GM18498 (cell line): Measurements from ENCODE around the gene ABHD1.

Source experiments
- ATAC-seq: cut with Tn5 transposase; IDR thresholded peaks from one replicate; pipeline ENCODE4 v1.9.1; 2021; ENCODE audit warnings: mild to moderate bottlenecking, moderate library complexity; ENCODE audit not compliant: unreplicated experiment

ABHD1 gene

DNA sequence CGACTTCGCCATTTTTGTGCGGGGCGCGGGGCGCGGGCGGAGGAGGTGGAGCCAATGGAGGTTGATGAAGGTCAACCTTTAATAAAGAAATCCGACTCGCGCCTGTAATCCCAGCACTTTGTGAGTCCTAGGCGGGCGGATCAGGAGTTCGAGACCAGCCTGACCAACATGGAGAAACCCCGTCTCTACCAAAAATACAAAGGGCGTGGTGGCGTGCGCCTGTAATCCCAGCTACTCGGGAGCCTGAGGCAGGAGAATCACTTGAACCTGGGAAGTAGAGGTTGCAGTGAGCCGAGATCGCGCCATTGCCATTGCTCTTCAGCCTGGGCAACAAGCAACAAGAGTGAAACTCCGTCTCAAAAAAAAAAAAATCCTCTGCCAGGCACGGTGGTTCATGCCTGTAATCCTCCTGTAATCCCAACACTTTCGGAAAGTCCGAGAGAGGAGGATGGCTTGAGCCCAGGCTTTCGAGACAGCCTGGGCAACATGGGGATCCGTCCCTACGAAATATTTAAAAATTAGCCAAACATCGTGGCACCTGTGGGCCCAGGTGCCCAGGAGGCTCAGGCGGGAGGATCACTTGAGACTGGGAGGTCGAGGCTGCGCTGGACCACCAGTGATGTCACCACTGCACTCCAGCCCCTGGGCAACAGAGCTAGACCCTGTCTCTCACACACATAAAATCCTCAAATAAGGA, 11.3 kb downstream of the ABHD1 start:
- ATAC-seq = no peak

DNA sequence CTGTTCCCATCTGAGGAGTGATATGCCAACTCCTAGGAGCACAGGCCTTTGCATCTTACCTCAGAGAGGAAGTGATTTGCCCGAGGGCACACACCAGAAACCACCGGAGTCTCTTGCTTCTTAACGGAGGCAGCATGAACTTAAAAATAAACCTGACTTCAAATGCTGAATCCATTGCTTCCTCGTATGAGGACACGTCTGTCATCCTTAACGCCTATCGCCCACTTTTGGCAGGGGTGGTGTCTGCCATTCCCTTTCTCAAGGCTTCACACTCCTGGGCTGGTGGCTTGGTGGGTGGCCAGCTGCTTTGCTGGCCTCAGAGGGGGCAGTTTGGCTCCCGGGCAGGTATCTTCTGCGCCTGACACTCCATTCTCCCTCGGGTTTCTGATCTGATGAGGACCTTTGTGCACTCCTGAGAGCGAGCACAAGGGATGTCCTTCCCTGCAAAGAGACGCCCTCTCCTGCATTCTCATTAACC, 11.9 kb downstream of the ABHD1 start:
- ATAC-seq = no peak

DNA sequence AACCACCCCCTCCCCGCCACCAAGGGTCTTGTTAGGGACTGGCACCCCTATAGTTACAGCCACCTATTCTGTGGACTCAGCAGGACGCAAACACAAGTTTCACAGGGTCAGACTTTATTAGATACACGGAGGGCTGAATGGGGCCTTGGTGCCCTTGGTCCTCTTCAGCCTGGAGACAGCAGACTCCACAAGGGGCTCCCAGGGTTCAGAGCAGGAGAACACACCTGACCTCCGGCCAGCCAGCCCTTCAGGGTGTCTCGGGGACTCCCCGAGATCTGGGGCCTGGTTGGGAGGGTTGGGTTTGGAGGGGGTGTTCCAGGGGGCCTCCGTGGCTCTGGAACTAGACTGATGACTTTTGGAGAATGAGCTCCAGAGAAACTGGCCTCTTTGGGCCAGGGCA, 13.1 kb downstream of the ABHD1 start:
- ATAC-seq = no peak

DNA sequence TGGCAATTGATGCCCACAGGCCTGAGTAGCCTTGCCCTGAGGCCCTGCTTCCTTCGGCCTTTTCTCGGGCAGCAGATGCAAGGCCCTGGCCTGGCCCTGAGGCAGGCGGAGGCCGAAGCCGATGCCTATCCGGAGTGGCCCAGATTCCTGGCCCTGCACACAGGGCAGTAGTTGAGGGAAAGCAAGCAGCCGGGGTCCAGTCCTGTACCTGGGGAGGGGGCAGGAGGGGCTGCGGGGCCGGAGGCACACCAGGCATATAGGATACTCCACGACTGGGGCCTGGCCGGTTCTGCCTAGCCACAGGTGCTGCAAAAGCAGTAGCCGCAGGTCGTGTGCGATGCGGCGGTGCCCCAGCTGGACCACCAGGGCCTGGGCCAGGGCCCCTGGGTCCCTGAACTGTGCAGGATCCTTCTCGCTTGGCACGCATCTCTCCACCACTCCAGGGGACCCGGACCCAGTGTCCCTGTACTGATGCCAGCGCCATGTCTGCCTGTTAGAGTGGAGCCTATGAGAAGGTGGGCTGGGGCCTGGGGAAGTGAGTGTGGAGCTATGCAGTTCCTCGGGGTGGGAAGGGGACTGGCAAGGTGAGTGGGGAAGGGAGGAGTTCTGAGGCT, 13.8 kb downstream of the ABHD1 start:
- ATAC-seq = no peak

DNA sequence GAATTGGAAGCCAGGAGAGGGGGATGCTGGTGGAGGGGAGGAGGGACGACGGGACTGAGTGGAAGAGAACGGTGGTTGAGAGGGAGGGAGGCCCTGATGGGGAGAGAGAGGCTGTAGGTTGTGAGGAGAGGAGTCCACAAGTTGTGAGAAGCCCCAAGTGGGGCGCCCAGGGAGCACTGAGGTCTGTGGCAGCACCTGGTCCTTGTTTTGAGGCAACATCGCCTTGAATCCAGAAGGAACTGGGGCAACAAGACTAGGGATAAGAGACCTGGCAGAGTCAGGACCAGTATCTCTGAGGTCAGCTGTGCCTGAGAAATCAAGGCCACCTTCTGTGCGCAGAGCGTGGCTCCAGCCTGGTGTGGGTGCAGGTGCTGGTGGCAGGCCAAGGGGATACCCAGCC, 14.5 kb downstream of the ABHD1 start:
- ATAC-seq = no peak

DNA sequence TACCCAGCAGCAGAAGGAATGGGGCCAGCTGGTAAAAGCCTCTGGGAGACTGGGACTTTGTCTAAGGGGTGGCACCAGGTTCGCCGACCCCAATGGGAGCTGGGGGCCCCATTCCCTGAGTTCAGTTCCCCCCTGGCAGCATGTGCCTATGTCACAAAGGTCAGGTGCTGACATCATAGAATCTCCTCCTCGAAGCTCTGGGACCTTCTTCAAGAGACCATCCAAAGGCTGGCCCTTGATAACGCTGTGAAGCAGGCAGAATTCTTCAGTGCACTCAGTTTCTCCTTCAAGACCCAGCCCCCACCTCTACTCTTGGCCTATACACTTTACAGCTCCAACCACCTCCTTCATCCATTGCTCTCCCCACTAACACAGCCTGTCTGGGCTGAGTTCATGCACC, 15.7 kb downstream of the ABHD1 start, which contains the start of gene PRR30:
PRR30 (minus strand) TSS at position 101 of the 400 bp plus-strand sequence. CDS start 1,081 bp downstream, outside the sequence.
- no peak for ATAC-seq

DNA sequence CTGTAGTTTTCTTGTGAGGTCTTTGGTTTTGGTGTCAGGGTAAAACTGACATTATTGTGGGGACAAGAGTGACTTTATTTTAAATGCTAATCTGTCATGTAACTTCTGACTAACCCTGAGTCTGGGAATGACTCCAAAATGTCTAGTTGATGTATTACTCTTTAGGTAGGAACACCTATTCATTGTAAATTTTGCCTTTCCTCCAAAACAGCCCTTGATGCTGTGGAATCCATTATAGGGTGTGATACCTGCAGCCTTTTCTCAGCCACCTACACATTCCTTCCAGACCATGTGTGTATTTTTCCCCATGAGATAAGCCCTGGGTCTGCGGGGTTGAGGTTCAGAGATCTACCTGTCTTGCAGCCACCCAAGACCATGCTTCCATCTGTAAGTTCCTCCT, 19.7 kb downstream of the ABHD1 start:
- ATAC-seq = no peak

DNA sequence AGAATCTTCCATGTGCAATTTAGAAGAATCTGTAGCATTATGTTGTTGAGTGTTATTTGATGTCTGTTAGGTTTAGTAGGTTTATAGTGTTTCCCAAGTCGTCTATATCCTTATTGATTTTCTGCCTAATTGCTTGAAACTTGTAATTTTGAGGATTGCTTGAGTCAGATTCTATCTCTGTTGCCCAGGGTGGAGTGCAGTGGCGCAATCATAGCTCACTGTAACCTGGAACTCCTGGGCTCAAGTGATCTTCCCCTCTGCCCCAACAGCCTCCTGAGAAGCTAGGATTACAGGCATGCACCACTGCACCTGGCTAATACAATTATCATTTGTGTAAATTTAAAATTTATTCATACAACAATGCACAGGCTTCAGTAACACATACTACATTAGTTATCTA, 22.1 kb downstream of the ABHD1 start:
- no peak for ATAC-seq

DNA sequence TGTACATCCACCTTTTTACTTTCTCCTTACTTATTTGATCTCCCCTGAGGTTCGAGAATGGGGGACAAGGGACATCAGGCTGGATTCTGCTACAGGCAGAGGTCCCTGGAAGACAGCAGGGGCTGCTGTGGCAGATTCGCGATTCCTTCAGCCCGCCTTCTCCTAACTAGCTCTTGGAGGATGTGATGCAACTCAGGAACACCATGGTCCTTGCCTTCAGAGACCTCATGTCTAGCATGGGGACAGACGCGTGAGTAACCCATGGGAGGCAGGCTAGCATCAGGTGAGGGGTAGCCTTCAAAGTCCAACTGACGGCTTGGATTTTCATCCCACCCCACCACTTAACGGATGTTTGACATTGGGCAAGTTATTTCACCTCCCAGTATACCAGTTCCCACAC, 24.3 kb downstream of the ABHD1 start:
- ATAC-seq = no peak

DNA sequence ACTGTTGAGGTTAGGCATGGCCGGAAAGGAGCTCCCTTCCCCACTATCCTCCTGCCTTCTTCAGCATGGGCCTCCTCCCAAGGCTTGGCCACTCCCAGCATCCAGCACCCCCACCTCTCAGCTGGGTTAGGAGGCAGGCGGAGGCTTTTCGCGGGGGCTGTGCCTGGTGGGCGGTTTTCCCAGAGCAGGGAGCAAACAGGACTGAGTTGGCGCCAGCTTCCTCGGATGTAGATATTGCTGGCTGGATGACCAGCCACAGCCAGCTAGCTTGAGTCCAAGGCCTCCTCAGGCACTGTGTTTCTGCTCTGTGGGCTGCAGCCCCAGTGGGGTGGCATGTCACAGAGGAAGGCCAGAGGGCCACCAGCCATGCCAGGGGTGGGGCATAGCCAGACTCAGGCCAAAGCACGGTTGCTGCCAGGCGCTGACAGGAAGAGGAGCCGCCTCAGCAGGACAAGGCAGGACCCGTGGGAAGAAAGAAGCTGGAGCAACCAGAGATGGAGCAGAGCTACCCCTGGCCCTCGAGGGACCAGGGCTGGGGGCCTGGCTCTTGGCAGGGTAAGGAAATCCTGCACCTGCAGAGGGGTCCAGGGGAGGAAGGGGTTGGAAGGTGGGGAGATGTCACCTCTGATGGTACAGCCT, 25.3 kb downstream of the ABHD1 start, which contains the start of gene TCF23:
TCF23 (plus strand) TSS at position 204 of the 639 bp plus-strand sequence; CDS start at position 334, 130 bp downstream.
- no peak for ATAC-seq

DNA sequence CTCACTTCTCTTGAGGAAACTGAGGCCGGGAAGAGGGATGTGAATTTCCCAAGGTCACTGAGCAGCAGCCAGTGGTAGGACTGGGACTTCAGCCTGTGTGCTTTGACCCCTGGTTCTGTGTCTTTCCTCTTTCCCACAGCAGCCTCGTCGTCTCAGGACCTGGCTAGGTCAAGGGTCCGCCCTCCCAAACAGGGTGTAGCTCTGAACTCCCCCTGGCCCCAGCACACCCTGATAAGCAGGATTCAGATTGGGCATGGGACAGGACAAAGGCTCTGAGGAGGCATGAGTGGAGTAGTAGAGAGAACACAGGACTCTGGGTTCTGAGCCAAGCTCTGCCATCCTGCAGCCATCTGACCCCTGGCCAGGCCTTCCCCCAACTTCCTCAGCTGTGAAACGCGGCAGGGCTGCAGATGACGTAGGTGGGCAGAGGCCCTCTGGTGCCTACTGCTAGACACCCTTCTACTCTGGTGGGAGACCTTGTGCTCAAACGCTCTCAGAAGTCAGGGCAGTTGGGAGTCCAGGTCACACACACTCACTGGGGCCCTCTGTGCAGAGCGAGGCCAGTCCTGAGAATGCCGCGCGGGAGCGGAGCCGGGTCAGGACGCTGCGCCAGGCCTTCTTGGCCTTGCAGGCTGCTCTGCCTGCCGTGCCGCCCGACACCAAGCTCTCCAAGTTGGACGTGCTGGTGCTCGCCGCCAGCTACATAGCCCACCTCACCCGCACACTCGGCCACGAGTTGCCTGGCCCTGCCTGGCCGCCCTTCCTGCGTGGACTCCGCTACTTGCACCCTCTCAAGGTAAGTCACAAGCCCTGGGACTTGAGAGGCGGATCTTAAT, 26.2 kb downstream of the ABHD1 start:
- no peak for ATAC-seq

DNA sequence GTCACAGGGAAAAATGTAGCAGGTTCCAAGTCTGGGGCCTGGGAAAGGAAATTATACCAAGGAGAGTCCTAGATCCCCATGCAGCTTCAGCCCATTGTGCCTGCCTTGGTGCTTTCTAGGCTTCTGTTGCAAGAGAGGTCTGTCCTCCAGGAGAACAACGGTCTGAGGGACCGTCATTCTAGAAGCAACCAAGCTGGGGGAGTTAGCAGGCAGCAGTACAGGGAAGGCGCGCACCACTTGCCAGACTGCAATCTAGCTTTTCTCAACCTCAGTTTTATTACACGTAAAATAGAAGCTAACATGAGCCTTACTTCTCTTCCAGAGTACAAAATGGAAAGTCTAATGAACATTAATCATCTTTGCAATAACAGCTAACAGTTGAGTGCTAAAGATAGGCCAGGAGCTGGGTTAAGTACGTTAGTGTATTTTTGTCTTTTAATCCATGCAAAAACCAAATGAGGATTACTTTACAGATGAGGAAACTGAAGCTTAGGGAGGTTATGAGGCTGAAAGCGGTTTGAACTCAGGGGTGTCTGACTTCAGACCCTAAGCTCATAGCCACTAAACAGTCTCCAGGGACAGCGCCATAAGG, 27.1 kb downstream of the ABHD1 start:
- no peak for ATAC-seq

DNA sequence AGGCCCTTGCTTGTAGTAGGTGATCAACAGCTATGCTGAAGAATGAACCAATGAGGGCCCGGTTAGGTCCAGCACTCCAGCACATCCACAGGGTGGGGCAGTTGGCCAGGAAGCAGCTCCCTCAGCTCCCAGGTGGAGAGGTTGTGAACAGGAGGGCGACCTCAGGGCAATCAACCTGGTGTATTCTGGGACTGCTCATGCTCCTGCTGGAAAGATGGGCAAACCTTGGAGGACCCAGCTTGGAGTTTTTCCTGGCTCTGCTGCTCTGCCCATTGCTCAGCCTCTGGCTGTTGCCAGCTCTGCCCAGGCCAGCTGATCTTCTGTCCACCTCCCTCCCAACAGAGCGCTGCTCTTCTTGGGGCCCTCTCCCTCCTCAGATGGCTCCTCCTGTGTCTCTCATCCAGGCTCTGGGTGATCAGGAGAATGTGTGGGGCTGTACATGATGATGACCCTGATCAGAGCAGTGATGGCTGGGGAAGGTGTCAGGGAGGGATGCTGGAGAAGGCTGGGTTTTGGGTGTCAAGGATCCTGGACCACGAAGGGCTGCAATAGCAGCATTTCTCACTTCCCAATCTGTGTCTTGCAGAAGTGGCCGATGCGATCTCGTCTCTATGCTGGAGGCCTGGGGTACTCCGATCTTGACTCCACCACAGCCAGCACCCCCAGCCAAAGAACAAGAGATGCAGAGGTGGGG, 28.6 kb downstream of the ABHD1 start:
- no peak for ATAC-seq

DNA sequence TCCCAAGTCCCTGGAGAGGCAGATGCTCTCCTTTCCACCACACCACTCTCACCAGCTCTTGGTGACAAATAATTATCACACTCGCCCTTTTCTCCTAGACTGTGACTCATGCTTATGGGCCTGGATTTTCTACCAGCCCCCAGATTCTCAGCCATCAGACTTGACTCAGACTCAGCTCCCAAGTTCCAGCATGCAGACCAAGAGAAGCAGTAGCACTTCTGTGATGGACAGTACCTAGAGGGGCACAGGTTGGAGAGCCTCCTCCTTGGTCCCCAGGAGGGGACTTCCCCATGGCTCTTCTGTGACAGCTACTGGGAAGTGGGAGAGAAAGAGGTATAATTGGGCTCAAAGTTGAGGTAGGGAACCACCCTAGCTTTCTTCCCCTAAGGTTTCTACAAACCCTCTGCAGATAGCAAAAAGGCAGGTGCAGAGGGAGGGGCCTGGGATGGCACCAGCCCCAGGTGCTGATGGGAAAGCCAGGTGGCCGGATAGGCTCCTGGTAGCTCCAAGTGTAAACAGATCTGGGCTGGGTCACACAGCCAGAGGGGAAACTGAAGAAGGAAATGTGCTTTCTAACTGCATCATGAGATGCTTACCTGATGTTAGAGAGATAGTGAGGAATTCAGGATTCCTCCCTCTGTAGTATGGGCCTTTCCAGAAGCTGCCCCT, 29.3 kb downstream of the ABHD1 start:
- ATAC-seq = no peak

DNA sequence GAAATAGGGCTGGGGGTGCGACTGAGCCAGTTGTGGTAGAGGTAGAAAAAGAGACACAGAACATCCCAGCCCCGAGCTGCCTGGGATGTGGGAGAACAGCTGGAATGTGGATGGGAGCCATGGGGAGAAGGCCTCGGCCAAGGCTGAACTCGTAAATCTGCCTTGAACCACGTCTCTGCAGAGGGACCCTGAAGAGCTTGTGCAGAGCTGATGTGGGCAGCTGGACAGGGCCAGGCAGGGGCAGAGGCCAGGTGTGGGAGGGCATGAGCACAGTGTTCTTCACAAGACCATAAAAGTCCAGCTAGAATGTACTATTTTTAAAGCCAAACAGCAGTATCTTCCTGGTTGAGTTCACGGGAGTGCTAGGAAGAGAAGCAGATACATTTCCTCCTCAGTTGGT, 30.9 kb downstream of the ABHD1 start:
- ATAC-seq = no peak

DNA sequence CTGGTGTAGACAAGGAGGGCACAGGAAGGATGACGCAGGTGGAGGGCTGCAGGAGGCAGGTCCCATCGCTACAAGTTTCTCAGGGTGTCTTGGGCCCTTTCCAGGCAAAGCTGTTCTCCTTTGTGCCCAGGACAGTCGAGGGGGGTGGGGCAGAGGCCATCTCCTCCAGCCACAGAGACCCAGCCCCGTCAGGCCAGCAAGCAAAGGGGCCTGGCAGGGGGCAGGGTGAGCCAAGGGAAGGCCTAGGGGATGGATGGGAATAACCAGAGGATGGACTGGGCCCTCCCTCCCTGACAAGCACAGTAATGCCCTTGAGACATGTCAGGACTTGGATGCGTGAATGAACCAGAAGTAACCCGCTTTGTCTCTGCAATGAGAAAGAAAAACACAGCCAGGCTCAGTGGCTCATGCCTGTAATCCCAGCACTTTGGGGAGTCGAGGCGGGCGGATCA, 31.5 kb downstream of the ABHD1 start:
- ATAC-seq = no peak

DNA sequence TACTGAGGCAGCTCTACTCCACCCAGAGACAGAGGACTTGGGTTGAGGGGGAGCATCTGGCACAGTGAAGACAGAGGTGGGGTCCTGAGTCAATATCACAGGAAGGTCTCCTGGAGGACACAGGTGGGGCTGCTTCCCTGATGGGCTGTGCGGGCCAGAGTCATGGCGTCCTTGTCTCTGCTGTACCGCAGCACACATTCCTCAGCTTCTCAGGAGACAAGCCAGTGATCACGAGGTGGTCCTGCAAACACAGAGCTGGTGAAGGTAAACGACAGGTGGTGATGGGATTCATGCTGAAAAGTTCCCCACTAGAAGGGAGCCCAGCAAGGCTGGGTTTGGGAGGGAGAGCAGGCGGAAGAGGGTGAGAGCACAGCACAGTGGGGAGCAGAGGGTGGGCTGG, 34.9 kb downstream of the ABHD1 start:
- ATAC-seq = no peak

DNA sequence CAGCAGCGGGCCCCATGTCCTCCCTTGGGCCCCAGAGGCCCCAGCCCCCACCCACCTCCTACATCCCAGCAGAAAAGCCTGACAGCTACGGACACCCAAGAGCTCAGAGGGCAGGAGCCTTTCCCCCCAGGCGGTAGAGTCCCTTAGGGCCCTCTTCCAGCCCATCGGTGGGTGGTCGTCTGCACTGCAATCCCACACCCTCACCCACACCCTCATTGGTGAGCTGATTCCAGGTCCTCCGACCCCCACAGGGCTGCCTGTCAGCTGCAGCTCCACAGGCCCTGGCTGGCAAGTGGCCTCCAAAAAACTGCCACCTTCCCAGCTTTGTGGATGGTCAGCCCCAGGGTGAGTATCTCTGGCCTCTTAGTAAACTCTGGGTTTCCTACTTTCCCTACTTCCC, 35.7 kb downstream of the ABHD1 start:
- no peak for ATAC-seq

DNA sequence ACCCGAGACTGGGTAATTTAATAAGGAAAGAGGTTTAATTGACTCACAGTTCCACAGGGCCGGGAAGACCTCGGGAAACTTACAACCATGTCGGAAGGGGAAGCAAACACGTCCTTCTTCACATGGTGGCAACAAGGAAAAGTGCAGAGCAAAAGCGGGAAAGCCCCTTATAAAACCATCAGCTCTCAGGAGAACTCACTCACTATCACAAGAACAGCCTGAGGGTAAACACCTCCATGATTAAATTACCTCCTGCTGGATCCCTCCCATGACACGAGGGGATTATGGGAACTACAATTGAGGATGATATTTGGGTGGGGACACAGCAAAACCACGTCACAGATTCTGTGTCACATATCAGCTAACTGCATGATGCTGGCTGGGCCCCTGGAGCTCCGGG, 36.6 kb downstream of the ABHD1 start:
- ATAC-seq = no peak
